DND-41 (cell line): ENCODE measurements around the gene RNF175.

Experiments
- ATAC-seq: fragments of 200-7000 bp; cut with Tn5 transposase; 3 replicates; pipeline ENCODE4 v1.9.1; 2021; ENCODE audit warnings: low read depth; ENCODE audit not compliant: insufficient read depth
- DNase-seq: peaks from one replicate; pipeline ENCODE4 v3.0.0-alpha.2; 2020
- H2AFZ ChIP-seq: 2 replicates; pipeline ENCODE4 v1.6.0; 2012; ENCODE audit warnings: low read depth, low read length
- H3K27ac ChIP-seq: 2 replicates; pipeline ENCODE4 v1.5.1; 2012; ENCODE audit warnings: low read length, inconsistent platforms
- H3K27me3 ChIP-seq: fragments of 200-600 bp; sonication (generic); 2 replicates; pipeline ENCODE4 v1.6.0; 2012; ENCODE audit warnings: low read length, mild to moderate bottlenecking, inconsistent platforms; ENCODE audit not compliant: insufficient read depth, poor library complexity
- H3K36me3 ChIP-seq: 2 replicates; pipeline ENCODE4 v1.5.1; 2012; ENCODE audit warnings: low read length, inconsistent platforms; ENCODE audit not compliant: insufficient read depth
- H3K4me1 ChIP-seq: 2 replicates; pipeline ENCODE4 v1.5.1; 2012; ENCODE audit warnings: mild to moderate bottlenecking, low read length; ENCODE audit not compliant: insufficient read depth
- H3K4me2 ChIP-seq: 2 replicates; pipeline ENCODE4 v1.6.0; 2012; ENCODE audit warnings: mild to moderate bottlenecking, moderate library complexity, low read length, inconsistent platforms; ENCODE audit not compliant: insufficient read depth
- H3K4me3 ChIP-seq, 2 experiments: fragments of 200-600 bp in 1 of 2; shearing (Covaris generic) in 1 of 2; 2 replicates each; pipeline ENCODE4 v1.5.1; 2012 to 2016; ENCODE audit warnings: inconsistent platforms in 2 of 2, low read length in 2 of 2, mild to moderate bottlenecking in 2 of 2, low read depth in 1 of 2, moderate library complexity in 1 of 2
- H3K79me2 ChIP-seq: 2 replicates; pipeline ENCODE4 v1.6.0; 2012; ENCODE audit warnings: low read length, inconsistent platforms; ENCODE audit not compliant: insufficient read depth
- H3K9ac ChIP-seq: 2 replicates; pipeline ENCODE4 v1.6.0; 2012; ENCODE audit warnings: low read depth, mild to moderate bottlenecking, inconsistent platforms, low read length, moderate library complexity
- H3K9me3 ChIP-seq: 2 replicates; pipeline ENCODE4 v1.5.1; 2012; ENCODE audit warnings: low read length, moderate library complexity, mild to moderate bottlenecking, inconsistent platforms; ENCODE audit not compliant: insufficient read depth, severe bottlenecking
- H4K20me1 ChIP-seq: 2 replicates; pipeline ENCODE4 v1.6.0; 2012; ENCODE audit warnings: low read length; ENCODE audit not compliant: insufficient read depth
- CTCF ChIP-seq: IDR thresholded peaks from 2 replicates; pipeline ENCODE4 v1.5.1; 2012; ENCODE audit warnings: borderline replicate concordance, low read length, moderate library complexity, mild to moderate bottlenecking; ENCODE audit not compliant: poor library complexity, severe bottlenecking; ENCODE audit errors: extremely low read depth
- EZH2 ChIP-seq: IDR thresholded peaks from 3 replicates; pipeline ENCODE4 v1.6.1; 2012; ENCODE audit warnings: borderline replicate concordance, low read depth, mild to moderate bottlenecking, moderate library complexity, low read length, inconsistent platforms; ENCODE audit not compliant: severe bottlenecking

RNF175 gene

GRCh38 chr4:153785910-153786721 is 26.3 kb upstream of the RNF175 start:
- no peaks in the 10 kb centered on the region for H4K20me1 ChIP-seq
- no peak overlapping the region for H2AFZ ChIP-seq
- ATAC-seq (peak; percentile 75), DNase-seq (no peak)
- no peaks in the 10 kb centered on the region for H3K79me2 ChIP-seq
- H3K9me3 ChIP-seq: no peaks in the 10 kb centered on the region
- H3K4me3 ChIP-seq: no peak overlapping the region
- no peak overlapping the region for H3K27ac ChIP-seq
- H3K27me3 ChIP-seq: no peaks in the 10 kb centered on the region
- H3K4me1 ChIP-seq: no peaks in the 10 kb centered on the region
- H3K36me3 ChIP-seq: no peaks in the 10 kb centered on the region
- H3K4me2 ChIP-seq: no peak overlapping the region
- TF ChIP-seq CTCF (peak; percentile 72), EZH2 (no peak)
- no peak overlapping the region for H3K9ac ChIP-seq

- no peaks in the 10 kb centered on the region for H3K79me2 ChIP-seq
- TF ChIP-seq EZH2: no peak
- no peak for TF ChIP-seq CTCF
- no peak overlapping the region for H3K27ac ChIP-seq
- H3K9ac ChIP-seq: no peak overlapping the region
- no peaks in the 10 kb centered on the region for H3K9me3 ChIP-seq
- ATAC-seq (no peak), DNase-seq (no peak)
- no peak overlapping the region for H3K4me3 ChIP-seq
- H3K4me2 ChIP-seq: no peak overlapping the region
- no peak overlapping the region for H2AFZ ChIP-seq
- no peaks in the 10 kb centered on the region for H3K36me3 ChIP-seq
- H3K27me3 ChIP-seq: no peaks in the 10 kb centered on the region
- no peaks in the 10 kb centered on the region for H4K20me1 ChIP-seq
- H3K4me1 ChIP-seq: no peaks in the 10 kb centered on the region
Observed at GRCh38 chr4:153784166-153784699, 24.4 kb upstream of the RNF175 start.

GRCh38 chr4:153782581-153782980 is 22.8 kb upstream of the RNF175 start:
- H3K4me1 ChIP-seq: no peaks in the 10 kb centered on the region
- no peaks in the 10 kb centered on the region for H3K9me3 ChIP-seq
- H3K27ac ChIP-seq: no peak overlapping the region
- H3K27me3 ChIP-seq: no peaks in the 10 kb centered on the region
- H3K79me2 ChIP-seq: no peaks in the 10 kb centered on the region
- no peak overlapping the region for H2AFZ ChIP-seq
- ATAC-seq (no peak), DNase-seq (no peak)
- no peak overlapping the region for H3K4me2 ChIP-seq
- no peak overlapping the region for H3K4me3 ChIP-seq
- TF ChIP-seq EZH2 (no peak), CTCF (no peak)
- H4K20me1 ChIP-seq: no peaks in the 10 kb centered on the region
- no peak overlapping the region for H3K9ac ChIP-seq
- no peaks in the 10 kb centered on the region for H3K36me3 ChIP-seq
